Endothelial cell of umbilical vein (primary cell): ENCODE data around the gene FAM76B. TPM values are rescaled to one million over a fixed set of nuclear protein-coding genes. Genes with fewer than 3 reads are reported as not detected.

Experiments
- BruUV-seq: library from RNA; stranded (reverse); fragments of 400-500 nt; replicated peaks from 2 replicates; lab custom pipeline; 2021; lab: Mats Ljungman, UMichigan
- CTCF ChIA-PET: fragments of 300-600, 350-600 bp; sonication (Branson Sonifier 250); formaldehyde crosslinking; loops from one replicate; lab custom pipeline; 2021; ENCODE audit warnings: antibody characterized with exemption, inconsistent platforms; lab: Charles Lee
- POLR2A ChIA-PET: fragments of 300-600, 350-600 bp; sonication (Branson Sonifier 250); formaldehyde crosslinking; loops from one replicate; lab custom pipeline; 2021; ENCODE audit warnings: antibody characterized with exemption, inconsistent platforms; lab: Charles Lee
- DNase-seq: peaks from one replicate; pipeline ENCODE4 v3.0.0-alpha.2; 2011; ENCODE audit warnings: low read depth, low spot score
- FAIRE-seq: peaks from 2 replicates; lab custom pipeline; 2011; peaks lifted over from hg19 to GRCh38; lab: Jason Lieb, UNC
- H2AFZ ChIP-seq: 2 replicates; pipeline ENCODE4 v1.6.0; 2012; ENCODE audit warnings: low read depth, low read length, control low read depth, inconsistent platforms
- H3K27ac ChIP-seq: 2 replicates; pipeline ENCODE4 v1.5.1; 2011; ENCODE audit warnings: low read depth, mild to moderate bottlenecking, control low read depth, low read length, moderate library complexity; ENCODE audit not compliant: insufficient read depth
- H3K27me3 ChIP-seq, 2 experiments: 2 replicates each; pipeline versions ENCODE4 v1.6.0 to v1.6.1; 2011; ENCODE audit warnings: low read length in 2 of 2, mixed read lengths in 1 of 2; ENCODE audit not compliant: control insufficient read depth in 2 of 2, insufficient read depth in 2 of 2
- H3K36me3 ChIP-seq, 2 experiments: 2 replicates in 1 of 2; 3 replicates in 1 of 2; pipeline ENCODE4 v1.5.1; 2011; ENCODE audit warnings: low read length in 2 of 2, mild to moderate bottlenecking in 1 of 2, moderate library complexity in 1 of 2; ENCODE audit not compliant: control insufficient read depth in 2 of 2, insufficient read depth in 2 of 2; ENCODE audit errors: extremely low read depth in 1 of 2
- H3K4me1 ChIP-seq: 3 replicates; pipeline ENCODE4 v1.5.1; 2011; ENCODE audit warnings: mild to moderate bottlenecking, low read length; ENCODE audit not compliant: control insufficient read depth, insufficient read depth; ENCODE audit errors: extremely low read depth
- H3K4me2 ChIP-seq: 2 replicates; pipeline ENCODE4 v1.6.1; 2011; ENCODE audit warnings: low read length, control low read depth, mixed read lengths; ENCODE audit not compliant: insufficient read depth
- H3K4me3 ChIP-seq, 3 experiments: fragments of 200-600 bp in 1 of 3; sonication (generic), shearing (Covaris generic) in 1 of 3; replicated peaks in 1 of 3; 2 replicates each; pipeline ENCODE4 v1.5.1; 2011 to 2016; ENCODE audit warnings: control low read depth in 3 of 3, low read length in 3 of 3, mild to moderate bottlenecking in 2 of 3, inconsistent platforms in 1 of 3, low read depth in 1 of 3, moderate library complexity in 1 of 3; ENCODE audit not compliant: insufficient read depth in 1 of 3
- H3K79me2 ChIP-seq: 2 replicates; pipeline ENCODE4 v1.6.0; 2012; ENCODE audit warnings: low read length, inconsistent platforms; ENCODE audit not compliant: control insufficient read depth, insufficient read depth
- H3K9ac ChIP-seq: replicated peaks from 2 replicates; pipeline ENCODE3; 2011; ENCODE audit warnings: low read length, control low read depth; ENCODE audit not compliant: insufficient read depth; ENCODE audit errors: extremely low read depth
- H3K9me1 ChIP-seq: replicated peaks from 3 replicates; pipeline ENCODE4 v1.6.0; 2011; ENCODE audit warnings: mild to moderate bottlenecking, low read length; ENCODE audit not compliant: control insufficient read depth, insufficient read depth; ENCODE audit errors: extremely low read depth
- H3K9me3 ChIP-seq: replicated peaks from 2 replicates; pipeline ENCODE4 v1.5.1; 2012; ENCODE audit warnings: low read length, inconsistent platforms; ENCODE audit not compliant: control insufficient read depth, insufficient read depth
- H4K20me1 ChIP-seq: replicated peaks from 2 replicates; pipeline ENCODE3; 2011; ENCODE audit warnings: mild to moderate bottlenecking, low read length; ENCODE audit not compliant: control insufficient read depth, insufficient read depth; ENCODE audit errors: extremely low read depth
- EZH2 ChIP-seq: IDR thresholded peaks from 2 replicates; pipeline ENCODE4 v1.6.1; 2012; ENCODE audit warnings: borderline replicate concordance, low read depth, mild to moderate bottlenecking, moderate library complexity, low read length, inconsistent platforms; ENCODE audit not compliant: severe bottlenecking
- FOS ChIP-seq: IDR thresholded peaks from 2 replicates; pipeline ENCODE4 v1.6.1; 2011; ENCODE audit warnings: mild to moderate bottlenecking, low read length, moderate library complexity, borderline replicate concordance; ENCODE audit not compliant: insufficient read depth
- GATA2 ChIP-seq: IDR thresholded peaks from 2 replicates; pipeline ENCODE4 v1.7.0; 2011; ENCODE audit warnings: low read depth, mild to moderate bottlenecking, moderate library complexity, mixed read lengths, low read length; ENCODE audit not compliant: insufficient read length, insufficient read depth
- JUN ChIP-seq: IDR thresholded peaks from 2 replicates; pipeline ENCODE4 v1.6.1; 2011; ENCODE audit warnings: borderline replicate concordance, low read depth; ENCODE audit not compliant: insufficient read length, insufficient read depth
- MYC ChIP-seq: IDR thresholded peaks from one replicate; pipeline ENCODE4 v1.6.1; 2011; ENCODE audit warnings: mild to moderate bottlenecking, low read depth, low read length
- POLR2A ChIP-seq: IDR thresholded peaks from 2 replicates; pipeline ENCODE4 v1.6.1; 2012; ENCODE audit warnings: low read depth, mild to moderate bottlenecking, control low read depth, low read length
- POLR2AphosphoS5 ChIP-seq: IDR thresholded peaks from 2 replicates; pipeline ENCODE4 v1.6.1; 2012; ENCODE audit warnings: low read depth, mild to moderate bottlenecking, control low read depth, low read length, moderate library complexity; ENCODE audit not compliant: insufficient read depth
- dilution Hi-C: fragments of 300-500 bp; cut with MboI; formaldehyde crosslinking; loops from one replicate; pipeline ENCODE4 v1.15.0; 2019; ENCODE audit warnings: low sequenced_read_pairs; ENCODE audit not compliant: extremely low pct_ligation_motif_present
- intact Hi-C: fragments of 100-400 bp; cut with micrococcal nuclease; formaldehyde crosslinking; loops from one replicate; pipeline ENCODE4 v1.10.0; 2022
- polyA plus RNA-seq, 4 experiments: library from polyadenylated mRNA; depleted of rRNA in 3 of 4; stranded (reverse) in 3 of 4; unstranded in 1 of 4; fragments of >200 nt; gene quantifications; 2 replicates each; pipeline versions ENCODE4 v1.2.1 to v1.2.3, GENCODE V29; 2011 to 2012; ENCODE audit warnings: missing spikeins in 1 of 4
- total RNA-seq: library from RNA; stranded (reverse); gene quantifications from 2 replicates; pipeline ENCODE4 v1.2.3, GENCODE V29; 2021
- TF ChIP-seq, protein P1 (sequence below): IDR thresholded peaks from 2 replicates; pipeline ENCODE4 v1.6.1; 2011; ENCODE audit not compliant: insufficient read depth, insufficient read length
- TF ChIP-seq, protein P2 (sequence below), 2 donors: IDR thresholded peaks; 1 replicate in 1 of 2; 2 replicates in 1 of 2; pipeline ENCODE4 v1.5.1; 2011; ENCODE audit warnings: low read length in 2 of 2, mild to moderate bottlenecking in 2 of 2, moderate library complexity in 2 of 2, control low read depth in 1 of 2, inconsistent platforms in 1 of 2, low read depth in 1 of 2; ENCODE audit not compliant: insufficient read depth in 1 of 2; ENCODE audit errors: extremely low read depth in 1 of 2

The FAM76B gene
- total and polyA plus RNA-seq, 2 donors (not counting 3 experiments of a cell fraction or from before 2014, with no cell fraction given): 6.7 to 25.7 TPM

DNA sequence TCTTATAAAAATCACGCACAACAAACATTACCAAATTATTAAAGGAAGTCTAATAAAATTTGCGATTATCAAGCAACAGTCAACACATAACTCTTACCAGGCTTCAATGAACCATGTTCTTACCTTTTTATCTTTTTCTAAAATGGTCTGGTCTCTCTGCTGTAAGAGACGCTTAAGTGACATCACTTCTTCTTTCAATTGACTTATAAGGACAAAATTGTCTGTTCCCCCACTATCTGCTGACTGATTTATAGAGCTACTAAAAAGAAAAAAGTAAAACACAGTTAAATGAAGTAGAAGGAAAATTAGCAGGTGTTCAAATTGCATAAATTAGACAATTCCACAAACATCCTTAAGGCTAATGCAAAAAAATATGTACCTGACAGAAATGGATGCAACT lies 10.9 kb downstream of the FAM76B start:
- Histone ChIP-seq H2AFZ (no peak overlapping the region), H3K4me1 (no peaks in the 10 kb centered on the region), H3K4me3 (no peak overlapping the region), H4K20me1 (peaks cover 3% of the 10 kb centered on the region), H3K4me2 (no peak overlapping the region), H3K36me3 (peaks cover 6 to 47% of the 10 kb centered on the region in 2 experiments), H3K27me3 (no peaks in the 10 kb centered on the region), H3K9me3 (no peaks in the 10 kb centered on the region), H3K9ac (no peak overlapping the region), H3K9me1 (no peaks in the 10 kb centered on the region), H3K27ac (no peak overlapping the region), H3K79me2 (peaks cover 3% of the 10 kb centered on the region)
- POLR2A ChIA-PET: no interaction called here
- dilution Hi-C loops: no loop called here
- TF ChIP-seq POLR2A (no peak), JUN (no peak), POLR2AphosphoS5 (no peak), FOS (no peak), GATA2 (no peak), MYC (no peak), EZH2 (no peak)
- TF ChIP-seq, protein P1, sequence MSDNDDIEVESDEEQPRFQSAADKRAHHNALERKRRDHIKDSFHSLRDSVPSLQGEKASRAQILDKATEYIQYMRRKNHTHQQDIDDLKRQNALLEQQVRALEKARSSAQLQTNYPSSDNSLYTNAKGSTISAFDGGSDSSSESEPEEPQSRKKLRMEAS: no peak
- TF ChIP-seq, protein P2, sequence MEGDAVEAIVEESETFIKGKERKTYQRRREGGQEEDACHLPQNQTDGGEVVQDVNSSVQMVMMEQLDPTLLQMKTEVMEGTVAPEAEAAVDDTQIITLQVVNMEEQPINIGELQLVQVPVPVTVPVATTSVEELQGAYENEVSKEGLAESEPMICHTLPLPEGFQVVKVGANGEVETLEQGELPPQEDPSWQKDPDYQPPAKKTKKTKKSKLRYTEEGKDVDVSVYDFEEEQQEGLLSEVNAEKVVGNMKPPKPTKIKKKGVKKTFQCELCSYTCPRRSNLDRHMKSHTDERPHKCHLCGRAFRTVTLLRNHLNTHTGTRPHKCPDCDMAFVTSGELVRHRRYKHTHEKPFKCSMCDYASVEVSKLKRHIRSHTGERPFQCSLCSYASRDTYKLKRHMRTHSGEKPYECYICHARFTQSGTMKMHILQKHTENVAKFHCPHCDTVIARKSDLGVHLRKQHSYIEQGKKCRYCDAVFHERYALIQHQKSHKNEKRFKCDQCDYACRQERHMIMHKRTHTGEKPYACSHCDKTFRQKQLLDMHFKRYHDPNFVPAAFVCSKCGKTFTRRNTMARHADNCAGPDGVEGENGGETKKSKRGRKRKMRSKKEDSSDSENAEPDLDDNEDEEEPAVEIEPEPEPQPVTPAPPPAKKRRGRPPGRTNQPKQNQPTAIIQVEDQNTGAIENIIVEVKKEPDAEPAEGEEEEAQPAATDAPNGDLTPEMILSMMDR (IDR thresholded peaks at IDR 0.05; ENCODE audit: extremely low read depth in 1 of 2, insufficient read depth in 1 of 2, low read depth in 1 of 2, low read length in 2 of 2): no peak
- intact Hi-C loops: no loop called here
- FAIRE-seq (no peak), DNase-seq (no peak)
- CTCF ChIA-PET: no interaction called here
- BruUV-seq: no TSS peak
